HG02571 (cell line): ENCODE measurements around the gene ST14.

Experiments used
- ATAC-seq: cut with Tn5 transposase; IDR thresholded peaks from one replicate; pipeline ENCODE4 v1.9.1; 2021; ENCODE audit warnings: mild to moderate bottlenecking, moderate library complexity; ENCODE audit not compliant: unreplicated experiment

ST14 gene

GRCh38 chr11:130133716-130134115 lies 25.9 kb upstream of the ST14 start:
- no peak for ATAC-seq

DNA sequence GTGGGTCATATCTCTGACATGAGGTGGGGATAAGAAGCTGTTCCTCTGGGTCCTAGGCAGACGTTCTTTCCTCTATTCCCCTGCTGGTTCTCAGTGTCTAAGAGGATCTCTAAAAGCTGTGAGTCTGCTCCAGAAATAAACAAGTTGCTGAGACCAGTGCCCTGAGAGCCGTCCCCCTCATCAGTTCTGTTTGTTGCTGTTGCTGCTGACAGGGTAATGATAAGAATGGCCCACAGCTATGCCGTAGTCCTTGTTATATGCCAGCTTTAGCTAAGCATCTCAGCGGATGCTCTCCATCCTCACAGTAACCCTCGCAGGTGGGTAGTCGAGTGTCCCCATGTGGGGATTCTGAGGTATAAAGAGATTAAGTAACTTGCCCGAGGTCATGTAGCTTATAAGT lies 23.5 kb upstream of the ST14 start:
- ATAC-seq, result no peak

DNA sequence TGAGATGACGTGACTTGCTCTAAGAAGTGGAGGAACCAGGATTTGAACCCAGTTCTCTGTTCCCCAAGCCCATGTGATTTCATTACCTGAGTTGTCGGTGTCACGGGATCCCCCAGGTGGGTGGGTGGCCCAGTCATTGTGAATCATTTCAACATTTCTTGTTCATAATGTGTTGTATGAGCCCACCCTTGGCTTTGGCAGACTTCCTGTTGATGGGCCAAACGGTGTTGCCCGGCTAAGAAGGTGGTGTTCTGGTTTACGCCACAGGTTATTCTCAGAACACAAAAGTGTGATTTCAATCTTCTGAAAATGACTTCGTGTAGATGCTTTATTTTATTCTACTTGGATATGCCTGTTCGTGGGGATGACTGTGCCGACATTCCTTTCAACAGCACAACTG lies 21.6 kb upstream of the ST14 start:
- no peak for ATAC-seq

- no peak for ATAC-seq
Observed at GRCh38 chr11:130139401-130139800, 20.2 kb upstream of the ST14 start.

DNA sequence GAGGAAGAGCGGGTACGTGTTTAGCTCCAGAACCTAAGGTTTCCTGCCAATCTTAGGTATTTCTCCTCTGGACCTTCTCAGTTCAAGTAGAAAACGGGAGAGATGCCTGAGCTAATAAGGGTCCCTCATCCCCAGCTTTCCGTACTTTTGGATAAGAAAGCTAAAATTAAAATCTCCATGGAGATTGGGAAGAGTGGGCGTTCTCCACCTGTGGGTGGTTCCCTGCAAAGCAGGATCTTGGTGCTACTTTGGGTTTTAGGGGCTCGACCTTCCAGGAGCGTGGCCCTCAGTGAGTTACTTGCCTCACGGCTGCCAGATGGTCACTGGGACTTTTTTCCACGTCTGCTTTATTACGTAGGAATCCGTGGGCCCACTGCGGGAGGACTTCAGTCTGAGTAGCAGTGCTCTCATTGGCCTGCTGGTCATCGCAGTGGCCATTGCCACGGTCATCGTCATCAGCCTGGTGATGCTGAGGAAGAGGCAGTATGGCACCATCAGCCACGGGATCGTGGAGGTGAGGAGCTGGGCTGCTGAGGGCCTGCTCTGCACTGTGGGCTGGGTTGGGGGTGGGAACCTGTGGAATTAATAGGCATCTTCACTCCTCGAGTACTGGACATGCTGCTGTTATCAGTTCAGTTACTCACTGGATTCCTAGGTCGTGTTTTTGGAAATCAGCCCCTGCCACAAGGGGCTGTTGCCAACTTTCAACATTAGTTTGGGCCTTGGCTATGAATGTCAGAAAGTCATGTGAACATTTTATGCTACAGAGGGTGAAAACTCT lies 17.8 kb upstream of the ST14 start:
- ATAC-seq, result no peak

GRCh38 chr11:130144141-130144540 lies 15.4 kb upstream of the ST14 start:
- ATAC-seq, result no peak

- no peak for ATAC-seq
Observed at GRCh38 chr11:130144861-130145281, 14.7 kb upstream of the ST14 start.

- no peak for ATAC-seq
Observed at GRCh38 chr11:130145311-130145812, 14.2 kb upstream of the ST14 start.

DNA sequence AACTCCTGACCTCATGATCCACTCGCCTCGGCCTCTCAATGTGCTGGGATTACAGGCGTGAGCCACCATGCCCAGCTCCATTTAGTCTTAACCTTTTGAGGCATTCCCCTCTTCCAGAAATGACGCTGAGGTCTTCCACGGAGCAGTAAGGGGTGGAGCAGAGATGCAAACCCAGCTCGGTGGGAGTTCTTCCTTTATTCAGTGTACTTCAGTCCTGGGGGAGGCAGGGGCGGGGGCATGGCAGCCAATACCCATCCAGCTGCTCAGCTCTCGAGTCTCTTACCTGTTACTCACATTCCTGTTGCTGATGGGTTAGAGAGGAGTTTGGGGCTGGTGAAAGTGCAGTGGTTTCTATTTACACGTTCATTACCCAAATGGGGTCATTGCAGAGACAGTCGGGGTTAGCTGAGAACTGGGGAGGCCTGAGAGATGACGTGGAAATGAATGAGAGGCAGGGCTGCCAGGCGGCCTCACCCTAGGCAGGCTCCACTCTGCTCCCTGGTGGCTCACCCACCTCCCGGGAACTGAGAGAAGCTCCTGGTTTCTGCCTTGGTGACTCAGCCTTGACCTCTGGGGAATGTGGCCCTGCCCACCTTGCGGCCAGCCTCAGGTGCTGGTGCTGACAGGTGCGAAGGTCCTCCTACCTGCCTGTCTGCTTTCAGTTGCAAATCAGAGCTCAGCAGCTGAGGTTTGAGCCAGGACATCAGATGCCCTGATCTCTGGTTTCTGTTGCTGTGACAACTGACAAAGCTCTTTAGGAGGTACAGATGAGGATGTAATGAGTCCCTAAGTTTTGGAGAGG lies 13.4 kb upstream of the ST14 start:
- no peak for ATAC-seq

- no peak for ATAC-seq
Observed at GRCh38 chr11:130146796-130147195, 12.8 kb upstream of the ST14 start.

DNA sequence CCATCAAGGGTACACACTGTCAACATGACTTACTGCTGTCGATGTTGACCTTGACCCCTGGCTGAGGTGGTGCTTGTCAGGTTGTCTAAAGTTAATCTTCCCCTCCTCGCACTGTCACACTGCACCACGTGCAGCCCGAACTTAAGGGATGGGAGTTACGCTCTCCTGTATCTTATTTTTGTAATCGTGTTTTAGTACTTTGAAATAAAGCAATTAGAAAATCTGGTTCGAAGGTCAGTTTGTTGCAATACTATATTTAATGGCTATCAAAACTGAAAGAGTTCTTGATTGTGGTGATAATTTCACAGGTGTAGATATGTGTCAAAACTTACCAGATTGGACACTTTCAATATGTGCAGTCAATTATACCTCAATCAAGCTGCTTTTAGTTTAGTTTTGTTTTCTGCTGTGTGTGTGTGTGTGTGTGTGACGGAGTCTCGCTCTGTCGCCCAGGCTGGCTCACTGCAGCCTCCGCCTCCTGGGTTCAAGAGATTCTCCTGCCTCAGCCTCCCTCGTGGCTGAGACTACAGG lies 10.7 kb upstream of the ST14 start:
- ATAC-seq, result no peak

GRCh38 chr11:130150790-130151189 lies 8.8 kb upstream of the ST14 start:
- ATAC-seq, result peak; percentile 49

DNA sequence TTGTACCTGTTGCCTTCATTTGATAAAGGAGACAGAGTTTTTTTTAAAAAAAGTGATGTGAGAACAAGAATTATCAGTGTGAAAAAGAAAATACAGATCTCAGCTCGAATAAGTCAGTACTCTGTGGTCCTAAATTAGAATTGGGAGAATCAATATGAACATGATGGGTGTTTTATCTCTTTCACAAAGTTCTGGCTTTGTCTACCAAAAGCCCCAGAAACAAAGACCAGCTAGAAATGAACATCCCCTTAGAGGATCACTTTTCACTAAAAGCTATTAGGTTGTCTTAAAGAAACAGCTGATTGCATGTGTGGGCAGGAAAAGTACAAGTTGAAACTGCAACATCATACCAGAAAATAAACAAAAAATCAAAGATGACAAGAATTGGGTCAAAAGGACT lies 8.4 kb upstream of the ST14 start:
- peak; percentile 38 for ATAC-seq

DNA sequence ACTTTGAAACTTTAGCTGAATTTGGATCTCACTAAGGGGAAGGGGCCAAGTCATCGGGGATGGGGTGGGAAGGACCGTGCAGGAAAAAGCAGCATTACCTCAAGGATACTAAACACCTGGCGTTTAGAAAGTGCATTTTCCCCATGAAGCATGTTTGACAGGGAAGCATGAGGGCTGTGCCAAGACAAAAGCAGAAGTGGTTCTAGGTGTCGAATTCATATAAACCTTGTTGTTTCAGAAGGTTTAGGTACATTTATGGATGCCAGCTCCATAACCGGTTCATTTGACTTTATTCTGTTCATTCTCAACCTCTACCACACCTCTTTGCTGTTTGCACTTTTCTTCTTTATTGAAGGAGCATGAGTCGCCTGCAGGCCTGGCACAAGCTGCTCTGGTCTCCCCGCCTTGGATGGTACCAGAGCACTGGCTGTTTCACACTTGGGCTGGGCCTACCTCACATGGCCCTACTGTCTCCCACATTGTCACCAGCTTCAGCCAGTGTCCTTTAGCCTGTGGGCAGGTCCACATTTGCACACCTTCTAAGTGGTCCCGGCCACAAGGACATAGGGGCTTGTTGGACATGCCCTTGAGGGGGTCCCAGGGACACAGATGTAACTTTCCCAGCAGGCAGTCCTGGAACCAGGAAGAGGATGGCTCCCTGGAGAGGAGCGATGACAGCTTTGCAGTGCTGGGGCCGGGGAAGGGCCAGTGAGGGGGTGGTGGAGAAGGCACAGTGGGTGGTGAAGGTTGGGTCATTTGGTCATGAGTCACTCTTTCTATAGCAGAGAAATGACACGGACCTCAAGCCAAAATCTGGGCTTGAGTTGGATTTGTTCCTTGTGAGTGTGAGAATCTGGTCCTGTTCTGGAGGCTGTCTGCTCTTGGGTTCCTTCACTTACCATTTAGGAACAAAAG lies 3.2 kb upstream of the ST14 start:
- ATAC-seq, result no peak

DNA sequence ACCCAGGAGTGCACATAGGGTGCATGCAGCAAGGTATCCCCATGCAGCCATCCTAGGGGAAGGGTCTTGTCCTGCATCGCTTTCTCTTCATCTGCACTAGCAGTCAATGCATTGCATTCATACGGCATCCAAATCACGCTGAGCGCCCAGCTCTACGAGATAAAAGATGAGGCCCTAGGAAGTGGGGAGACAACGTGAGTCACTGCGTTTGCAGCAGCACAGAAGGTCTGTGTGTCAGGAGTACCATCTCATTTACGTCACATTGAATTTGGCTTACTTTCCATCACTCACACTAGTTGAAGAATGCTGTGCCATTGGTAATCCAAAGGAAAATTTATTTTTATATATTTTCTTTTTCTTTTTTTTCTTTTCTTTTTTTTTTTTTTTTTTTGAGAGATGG lies 2.5 kb upstream of the ST14 start:
- ATAC-seq, result no peak

DNA sequence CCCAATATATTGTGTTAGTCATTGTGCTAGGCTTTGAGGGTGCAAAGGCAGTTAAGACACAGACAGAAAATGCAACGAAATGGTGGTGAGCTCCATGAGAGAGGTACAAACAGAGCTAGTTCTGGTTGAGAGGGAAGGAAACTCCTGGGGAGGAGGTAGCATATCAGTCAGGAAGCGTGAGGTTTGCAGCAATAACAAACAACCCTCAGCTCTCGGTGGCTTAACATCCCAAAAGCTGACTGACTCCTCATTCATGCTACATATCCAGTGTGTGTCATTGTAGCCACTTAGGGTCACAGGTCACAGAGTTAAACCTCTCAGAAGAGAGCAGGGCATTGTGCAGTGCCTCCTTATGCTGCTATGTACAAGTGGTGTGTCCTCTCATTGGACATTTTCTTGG lies 1.7 kb upstream of the ST14 start:
- ATAC-seq, result no peak

- ATAC-seq, result no peak
Observed at GRCh38 chr11:130159139-130159538, 443 bp upstream of the ST14 start.

DNA sequence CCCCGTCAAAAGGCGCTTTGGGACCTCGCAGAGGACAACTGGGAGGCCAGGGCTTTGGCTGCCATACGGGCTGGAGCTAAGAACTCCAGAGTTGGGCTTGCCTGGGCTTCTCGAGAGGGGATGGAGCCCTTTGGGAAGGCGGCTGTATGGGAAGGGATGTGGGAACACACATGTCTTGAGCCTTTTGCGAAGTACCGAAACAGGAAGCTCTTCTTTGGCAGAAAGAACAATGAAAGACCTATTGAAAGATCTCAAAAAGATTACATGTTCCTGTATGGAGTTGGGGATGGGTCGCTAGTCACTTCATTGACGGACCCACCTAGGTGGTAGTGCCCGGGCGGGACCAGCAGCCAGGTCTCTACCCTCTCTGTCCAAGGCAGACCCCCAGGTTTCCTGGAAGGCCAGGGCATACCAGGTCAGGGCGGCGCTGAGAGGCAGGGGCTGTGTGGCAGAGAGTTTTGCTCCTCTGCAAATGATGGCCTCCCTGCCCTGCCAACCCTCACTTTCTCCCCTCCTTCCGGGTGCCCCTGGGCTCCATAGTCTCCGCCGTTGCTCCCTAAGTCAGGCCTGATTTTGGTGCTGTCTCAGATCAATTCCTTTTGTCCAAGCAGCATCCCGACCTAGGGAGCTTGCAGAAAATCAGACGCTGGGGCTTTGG lies 1.0 kb downstream of the ST14 start:
- no peak for ATAC-seq

DNA sequence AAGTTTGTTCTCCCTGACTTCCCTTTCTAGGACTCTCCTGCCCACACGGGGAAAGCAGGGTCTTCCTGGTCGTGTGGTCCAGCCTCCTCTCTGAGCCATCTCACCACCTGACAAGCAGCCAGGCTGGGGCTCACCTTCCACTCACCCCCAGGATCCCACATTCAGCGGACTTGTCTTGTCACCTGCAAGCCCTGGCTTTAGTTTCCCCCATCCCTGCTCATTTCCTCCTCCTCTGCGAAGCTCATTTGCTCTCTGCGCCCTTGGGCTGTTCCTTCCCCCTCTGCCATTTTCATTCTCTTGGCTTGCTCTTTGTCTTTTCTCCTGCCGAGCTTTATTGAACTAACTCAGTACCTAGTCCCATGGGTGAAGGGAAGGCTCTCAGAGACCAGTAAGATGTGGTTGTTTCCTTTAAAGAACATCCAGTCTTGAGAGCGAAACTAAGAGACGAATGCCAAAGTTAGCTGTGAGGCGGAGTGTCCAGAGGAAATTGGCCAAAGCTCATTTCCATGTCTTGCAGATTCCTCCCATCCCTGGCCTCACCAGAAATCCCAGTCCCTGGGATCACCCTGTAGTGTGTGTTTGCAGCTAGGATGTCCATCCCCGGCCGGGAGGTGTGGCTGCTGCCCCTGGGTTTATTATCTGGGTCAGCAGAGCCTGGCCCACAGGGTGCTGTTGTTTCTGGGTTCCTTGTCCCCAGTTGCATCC lies 2.0 kb downstream of the ST14 start:
- no peak for ATAC-seq

GRCh38 chr11:130162733-130163132 lies 3.2 kb downstream of the ST14 start:
- ATAC-seq, result no peak
